Peyer's patch (tissue), 4 donors: ENCODE results near the gene ADARB1. TPM values are rescaled to one million over a fixed set of nuclear protein-coding genes. Genes with fewer than 3 reads are reported as not detected.
A peak's percentile ranks its signal among the peaks of the same experiment; 100 is the strongest.

ENCODE experiments used
- DNase-seq, 3 donors: peaks; one replicate each; pipeline ENCODE4 v3.0.0-alpha.2; 2017 to 2019
- H3K27ac ChIP-seq, 4 donors: fragments of 200-600 bp; sonication (generic); one replicate each; pipeline ENCODE4 v1.5.1; 2016 to 2019
- H3K27me3 ChIP-seq, 2 donors: fragments of 200-600 bp; sonication (generic); one replicate each; pipeline ENCODE4 v1.5.1; 2019
- H3K36me3 ChIP-seq, 3 donors: fragments of 200-600 bp; sonication (generic); one replicate each; pipeline ENCODE4 v1.5.1; 2016 to 2019
- H3K4me1 ChIP-seq, 4 donors: fragments of 200-600 bp; sonication (generic); one replicate each; pipeline ENCODE4 v1.5.1; 2016 to 2019
- H3K4me3 ChIP-seq, 4 donors: fragments of 200-600 bp; sonication (generic); 1 replicate in 3 of 4; 2 replicates in 1 of 4; pipeline ENCODE4 v1.5.1; 2016 to 2019; ENCODE audit warnings: mild to moderate bottlenecking in 1 of 4
- H3K9me3 ChIP-seq, 4 donors: fragments of 200-600 bp; sonication (generic); one replicate each; pipeline ENCODE4 v1.5.1; 2016 to 2019; ENCODE audit warnings: mild to moderate bottlenecking in 1 of 4
- POLR2A ChIP-seq, 2 donors: fragments of 450-650 bp; IDR thresholded peaks; one replicate each; pipeline ENCODE4 v1.5.1; 2017; ENCODE audit warnings: antibody characterized with exemption in 2 of 2, mild to moderate bottlenecking in 2 of 2, moderate library complexity in 2 of 2
- total RNA-seq, 4 donors: library from RNA; depleted of rRNA; stranded (reverse); fragments of >200 nt; gene quantifications; one replicate each; pipeline ENCODE4 v1.1.0, GENCODE V29; 2016
- TF ChIP-seq, protein P1 (sequence below), 6 experiments: fragments of 450-650 bp in 4 of 6; fragments of 200-600 bp in 2 of 6; sonication (generic) in 1 of 6; IDR thresholded peaks; one replicate each; pipeline ENCODE4 v1.5.1; 2017 to 2019; ENCODE audit warnings: antibody characterized with exemption in 6 of 6, mild to moderate bottlenecking in 3 of 6, moderate library complexity in 1 of 6

The ADARB1 gene
- total RNA-seq, 4 donors from 2014 or later, result 7.4 to 47.9 (median 10.0) TPM

DNA sequence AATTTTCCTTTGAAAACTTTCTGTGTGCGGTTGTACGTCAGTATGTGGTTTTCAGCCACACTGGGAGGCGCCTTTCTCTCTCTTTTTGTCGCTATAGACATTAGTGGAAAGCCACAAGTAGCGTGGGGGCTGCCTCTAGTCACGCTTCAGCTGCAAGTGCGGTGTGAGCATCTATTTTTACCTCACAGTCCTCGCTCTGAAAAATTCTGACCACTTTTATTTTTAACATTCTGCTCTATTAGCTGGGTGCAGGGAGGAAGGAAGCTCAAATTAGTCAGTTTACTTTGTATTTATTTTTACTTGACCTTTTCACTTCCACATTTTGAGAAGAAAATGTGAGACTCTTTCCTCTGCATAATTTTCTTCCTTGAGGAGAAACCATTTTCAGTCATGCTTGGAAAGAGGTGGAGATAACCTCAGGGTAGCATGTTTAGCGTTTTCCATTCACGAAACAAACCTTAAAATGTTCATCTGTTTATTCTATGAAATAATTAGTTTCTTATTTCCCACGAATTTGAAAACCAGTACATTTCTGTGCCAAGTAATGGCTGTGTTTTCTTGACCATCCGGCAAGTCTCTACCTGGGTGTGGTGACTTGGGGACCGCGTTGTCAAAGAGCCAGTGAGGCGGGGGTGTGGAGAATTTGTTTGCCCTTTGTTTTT is 35.6 kb downstream of the ADARB1 start:
- no peaks in the 10 kb centered on the region for H3K36me3 ChIP-seq
- H3K9me3 ChIP-seq, result no peaks in the 10 kb centered on the region
- TF ChIP-seq, protein P1, sequence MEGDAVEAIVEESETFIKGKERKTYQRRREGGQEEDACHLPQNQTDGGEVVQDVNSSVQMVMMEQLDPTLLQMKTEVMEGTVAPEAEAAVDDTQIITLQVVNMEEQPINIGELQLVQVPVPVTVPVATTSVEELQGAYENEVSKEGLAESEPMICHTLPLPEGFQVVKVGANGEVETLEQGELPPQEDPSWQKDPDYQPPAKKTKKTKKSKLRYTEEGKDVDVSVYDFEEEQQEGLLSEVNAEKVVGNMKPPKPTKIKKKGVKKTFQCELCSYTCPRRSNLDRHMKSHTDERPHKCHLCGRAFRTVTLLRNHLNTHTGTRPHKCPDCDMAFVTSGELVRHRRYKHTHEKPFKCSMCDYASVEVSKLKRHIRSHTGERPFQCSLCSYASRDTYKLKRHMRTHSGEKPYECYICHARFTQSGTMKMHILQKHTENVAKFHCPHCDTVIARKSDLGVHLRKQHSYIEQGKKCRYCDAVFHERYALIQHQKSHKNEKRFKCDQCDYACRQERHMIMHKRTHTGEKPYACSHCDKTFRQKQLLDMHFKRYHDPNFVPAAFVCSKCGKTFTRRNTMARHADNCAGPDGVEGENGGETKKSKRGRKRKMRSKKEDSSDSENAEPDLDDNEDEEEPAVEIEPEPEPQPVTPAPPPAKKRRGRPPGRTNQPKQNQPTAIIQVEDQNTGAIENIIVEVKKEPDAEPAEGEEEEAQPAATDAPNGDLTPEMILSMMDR (IDR thresholded peaks at IDR 0.05), result no peak
- TF ChIP-seq POLR2A (IDR thresholded peaks at IDR 0.05), result no peak
- DNase-seq, result peak in 2 of 3 donors; percentile 76 to 85
- H3K27me3 ChIP-seq, result no peaks in the 10 kb centered on the region
- H3K4me3 ChIP-seq, result no peak overlapping the region
- peak overlapping the region in 2 of 4 donors; percentile 1 to 62 for H3K27ac ChIP-seq
- H3K4me1 ChIP-seq, result peaks cover 0 to 15% (median 5%) of the 10 kb centered on the region in 4 donors

DNA sequence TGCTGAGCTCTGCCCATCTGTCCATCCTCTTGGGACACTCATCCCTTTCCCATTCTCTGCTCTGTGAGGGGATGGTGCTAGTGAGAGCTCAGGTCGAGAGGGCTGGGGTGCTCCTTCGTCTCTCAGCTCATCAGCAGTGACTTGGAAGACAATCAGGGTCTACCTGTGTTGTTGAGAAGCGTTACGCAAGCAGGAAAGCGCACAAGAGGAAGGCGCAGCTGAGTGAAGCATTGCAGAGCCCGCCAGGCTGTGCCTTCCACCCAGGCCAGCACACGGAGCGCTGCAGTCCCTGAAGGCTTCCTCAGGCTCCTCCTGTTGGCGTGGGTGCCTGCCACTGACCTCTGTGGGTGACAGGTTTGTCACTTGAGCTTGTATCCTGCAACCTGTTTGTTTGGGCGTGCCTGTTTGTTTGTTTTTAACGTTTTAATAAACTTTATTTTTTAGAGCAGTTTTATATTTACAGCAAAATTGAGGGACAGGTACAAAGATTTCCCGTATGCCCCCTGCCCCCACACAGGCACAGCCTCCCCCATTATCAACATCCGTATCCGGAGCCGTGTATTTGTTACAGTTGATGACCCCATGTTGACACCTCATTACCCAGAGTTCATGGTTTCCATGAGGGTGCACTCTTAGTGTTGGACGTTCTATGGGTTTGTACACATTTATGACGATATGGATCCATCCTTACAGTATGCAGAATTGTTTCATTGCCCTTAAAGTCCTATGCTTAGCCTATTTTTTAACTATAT is 36.7 kb downstream of the ADARB1 start:
- no peaks in the 10 kb centered on the region for H3K9me3 ChIP-seq
- no peak for DNase-seq
- H3K4me1 ChIP-seq, result peaks cover 0 to 15% (median 5%) of the 10 kb centered on the region in 4 donors
- H3K27ac ChIP-seq, result peak overlapping the region in 1 of 4 donors; percentile 62
- no peak overlapping the region for H3K4me3 ChIP-seq
- no peaks in the 10 kb centered on the region for H3K27me3 ChIP-seq
- no peaks in the 10 kb centered on the region for H3K36me3 ChIP-seq
- no peak for TF ChIP-seq POLR2A (IDR thresholded peaks at IDR 0.05)
- TF ChIP-seq, protein P1 (IDR thresholded peaks at IDR 0.05), result no peak

DNA sequence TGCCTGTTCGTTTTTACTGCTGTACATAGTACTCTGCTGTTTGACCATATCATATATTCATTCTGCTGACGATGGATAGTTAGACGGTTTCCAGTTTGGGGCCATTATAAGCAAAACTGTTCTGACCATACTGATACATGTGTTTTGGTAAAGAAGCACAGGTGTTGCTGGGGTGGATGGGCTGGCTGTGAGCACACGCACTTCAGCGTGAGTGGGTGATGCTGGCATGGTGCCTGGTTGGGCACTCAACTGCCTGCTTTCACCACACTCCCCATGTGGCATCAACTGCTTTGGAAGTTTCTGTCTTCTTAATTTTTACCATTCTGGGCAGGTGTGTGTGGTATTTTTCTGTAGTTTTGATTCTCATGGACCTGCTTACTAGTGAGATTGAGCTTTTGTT is 37.3 kb downstream of the ADARB1 start:
- DNase-seq, result no peak
- H3K4me1 ChIP-seq, result peaks cover 0 to 15% (median 5%) of the 10 kb centered on the region in 4 donors
- no peaks in the 10 kb centered on the region for H3K9me3 ChIP-seq
- TF ChIP-seq, protein P1 (IDR thresholded peaks at IDR 0.05), result no peak
- no peak for TF ChIP-seq POLR2A (IDR thresholded peaks at IDR 0.05)
- no peaks in the 10 kb centered on the region for H3K27me3 ChIP-seq
- H3K4me3 ChIP-seq, result no peak overlapping the region
- H3K27ac ChIP-seq, result no peak overlapping the region
- H3K36me3 ChIP-seq, result no peaks in the 10 kb centered on the region

DNA sequence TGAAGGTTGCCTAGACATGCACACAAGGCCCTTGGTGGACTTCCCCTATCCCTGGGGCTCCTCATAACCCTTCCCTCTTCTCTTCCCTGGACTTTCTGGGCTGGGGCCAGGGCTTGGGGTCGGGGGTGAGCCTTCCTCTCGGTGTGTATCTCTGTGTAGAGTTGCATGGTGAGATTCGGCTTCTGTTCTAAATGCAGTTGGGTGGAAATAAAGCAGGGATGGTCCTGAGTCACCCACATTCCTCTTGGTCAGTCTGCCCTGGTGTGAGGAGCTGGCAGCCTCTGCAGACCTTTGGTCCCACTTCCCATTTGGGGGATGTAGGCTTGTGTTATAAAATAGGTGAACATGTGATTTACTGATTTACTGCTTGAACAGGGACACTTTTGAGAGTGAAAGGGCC is 38.0 kb downstream of the ADARB1 start:
- no peak for DNase-seq
- Histone ChIP-seq H3K4me3 (no peak overlapping the region), H3K36me3 (no peaks in the 10 kb centered on the region), H3K27me3 (no peaks in the 10 kb centered on the region), H3K4me1 (peaks cover 0 to 15% (median 5%) of the 10 kb centered on the region in 4 donors), H3K9me3 (no peaks in the 10 kb centered on the region), H3K27ac (no peak overlapping the region)
- TF ChIP-seq, protein P1 (IDR thresholded peaks at IDR 0.05), result no peak
- TF ChIP-seq POLR2A (IDR thresholded peaks at IDR 0.05), result no peak

DNA sequence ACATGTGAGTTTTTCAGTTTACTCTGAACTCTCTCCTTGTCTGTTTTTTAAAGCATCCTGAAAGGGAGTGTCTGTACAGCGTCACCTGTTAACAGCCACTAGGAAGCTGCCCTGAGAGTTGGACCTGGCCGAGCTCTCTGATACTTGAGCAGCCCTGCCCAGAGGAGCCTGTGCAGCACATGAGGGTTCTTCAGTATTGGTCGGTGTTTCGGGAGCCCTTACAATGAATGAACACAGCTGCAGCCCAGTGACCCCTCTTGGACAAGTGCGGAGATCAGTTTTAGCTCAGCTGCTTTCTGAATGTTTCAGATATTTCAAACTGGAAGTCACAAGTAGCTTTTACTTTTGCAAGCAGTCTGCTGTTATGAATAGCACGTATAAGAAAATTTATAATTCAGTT is 39.2 kb downstream of the ADARB1 start:
- TF ChIP-seq POLR2A (IDR thresholded peaks at IDR 0.05), result no peak
- TF ChIP-seq, protein P1 (IDR thresholded peaks at IDR 0.05), result no peak
- Histone ChIP-seq H3K4me3 (no peak overlapping the region), H3K27ac (no peak overlapping the region), H3K9me3 (no peaks in the 10 kb centered on the region), H3K27me3 (no peaks in the 10 kb centered on the region), H3K4me1 (peaks cover 0 to 15% (median 5%) of the 10 kb centered on the region in 4 donors), H3K36me3 (no peaks in the 10 kb centered on the region)
- no peak for DNase-seq
